Right ventricle myocardium inferior (tissue), 1 donor: ENCODE data around the gene NR1H2. TPM values are rescaled to one million over a fixed set of nuclear protein-coding genes. Genes with fewer than 3 reads are reported as not detected.

Source experiments
- ATAC-seq: fragments of 200-7000 bp; cut with Tn5 transposase; one replicate; pipeline ENCODE4 v1.9.1; 2020; ENCODE audit warnings: mild to moderate bottlenecking, moderate library complexity
- DNase-seq: peaks from one replicate; pipeline ENCODE4 v3.0.0; 2021; ENCODE audit errors: missing footprints
- intact Hi-C: fragments of 100-400 bp; cut with DNase I; formaldehyde crosslinking; loops from one replicate; pipeline ENCODE4 v1.11.0; 2022
- total RNA-seq: library from RNA; stranded (reverse); fragmentation: NEBNext Ultra II Directional; extraction: Animal tissue kit (Norgen Biotek cat#: 25700); gene quantifications from one replicate; pipeline ENCODE4 v1.2.1, GENCODE V29; 2021
- donor health status: DM: no; HTN: yes; CAD: no; lungs with severe emphysema.

Gene NR1H2
- total RNA-seq, 1 donor from 2014 or later: 69.5 TPM

DNA sequence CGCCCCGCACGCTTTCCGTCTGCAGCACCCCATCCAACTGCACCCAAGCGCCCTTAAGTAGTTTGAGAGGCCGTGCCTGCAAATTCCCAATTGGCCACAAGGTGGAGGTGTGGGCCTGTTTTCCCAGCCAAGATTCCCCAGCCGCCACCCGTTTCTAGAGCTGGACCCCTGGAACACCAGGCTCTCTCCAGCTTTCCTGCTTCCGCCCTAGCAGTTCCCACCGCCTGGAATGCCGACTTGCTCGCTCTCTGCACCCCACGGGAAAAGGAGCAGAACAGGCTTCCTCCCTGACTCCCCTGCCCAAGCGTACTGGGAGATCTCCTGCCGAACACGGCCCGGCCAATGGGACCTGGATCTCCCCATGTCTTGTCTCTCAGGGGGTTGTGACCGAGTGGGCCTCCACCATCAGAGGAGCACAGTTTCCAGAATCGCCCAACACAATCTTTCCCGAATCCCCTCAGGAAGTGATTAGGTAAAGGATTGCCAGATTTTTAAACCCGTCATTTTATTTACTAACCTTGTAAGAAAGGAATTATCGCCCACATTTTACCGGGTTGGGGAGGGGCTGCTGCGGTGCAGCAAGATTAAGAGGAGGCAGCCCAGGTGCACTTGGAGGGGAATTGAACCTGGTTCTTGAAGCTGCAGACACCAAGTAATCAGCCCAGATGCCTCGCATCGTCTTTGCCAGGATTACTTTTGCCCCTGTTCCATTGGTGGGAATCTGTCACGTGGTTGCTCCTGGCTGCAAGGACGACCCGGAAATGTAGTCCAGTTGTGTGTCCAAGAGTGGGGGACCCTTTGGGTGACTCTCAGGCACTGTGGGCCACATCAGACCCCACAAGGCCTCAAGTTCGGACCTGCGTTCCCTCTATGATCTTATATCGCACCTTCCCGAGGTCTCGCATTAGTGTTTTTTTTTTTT lies 7.3 kb upstream of the NR1H2 start:
- DNase-seq: peak; percentile 92
- peak; percentile 95 for ATAC-seq
- intact Hi-C loops: loop anchor here (1.0 to 10.0 kb wide), 3 partner anchors 46 to 556 kb away; no protein-coding TSS in a partner anchor

- ATAC-seq: no peak
Observed at GRCh38 chr19:50371914-50372475, 4.3 kb upstream of the NR1H2 start.

GRCh38 chr19:50377051-50377461 lies 799 bp downstream of the NR1H2 start:
- no peak for DNase-seq
- peak; percentile 3 for ATAC-seq
- intact Hi-C loops: loop anchor here (5.0 kb wide), 1 partner anchor 55 kb away; the partner anchor contains the start of gene MYBPC2

More at GRCh38 chr19:50371914-50372475, 4.3 kb upstream of the NR1H2 start:
- intact Hi-C loops: no loop called here
- no peak for DNase-seq

DNA sequence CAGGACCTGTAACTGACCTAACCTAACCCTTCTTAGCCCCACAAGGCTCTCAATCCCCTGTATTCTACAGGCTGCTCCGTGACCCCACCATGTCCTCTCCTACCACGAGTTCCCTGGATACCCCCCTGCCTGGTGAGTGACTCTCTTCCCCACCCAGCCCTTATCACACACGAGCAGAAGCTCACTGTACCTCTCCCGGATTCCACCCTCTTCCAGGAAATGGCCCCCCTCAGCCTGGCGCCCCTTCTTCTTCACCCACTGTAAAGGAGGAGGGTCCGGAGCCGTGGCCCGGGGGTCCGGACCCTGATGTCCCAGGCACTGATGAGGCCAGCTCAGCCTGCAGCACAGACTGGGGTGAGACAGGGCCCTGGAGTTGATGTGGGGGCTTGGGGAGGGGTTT lies 1.3 kb downstream of the NR1H2 start:
- DNase-seq (no peak), ATAC-seq (no peak)
- intact Hi-C loops: loop anchor here (5.0 kb wide), 1 partner anchor 55 kb away; the partner anchor contains the start of gene MYBPC2

DNA sequence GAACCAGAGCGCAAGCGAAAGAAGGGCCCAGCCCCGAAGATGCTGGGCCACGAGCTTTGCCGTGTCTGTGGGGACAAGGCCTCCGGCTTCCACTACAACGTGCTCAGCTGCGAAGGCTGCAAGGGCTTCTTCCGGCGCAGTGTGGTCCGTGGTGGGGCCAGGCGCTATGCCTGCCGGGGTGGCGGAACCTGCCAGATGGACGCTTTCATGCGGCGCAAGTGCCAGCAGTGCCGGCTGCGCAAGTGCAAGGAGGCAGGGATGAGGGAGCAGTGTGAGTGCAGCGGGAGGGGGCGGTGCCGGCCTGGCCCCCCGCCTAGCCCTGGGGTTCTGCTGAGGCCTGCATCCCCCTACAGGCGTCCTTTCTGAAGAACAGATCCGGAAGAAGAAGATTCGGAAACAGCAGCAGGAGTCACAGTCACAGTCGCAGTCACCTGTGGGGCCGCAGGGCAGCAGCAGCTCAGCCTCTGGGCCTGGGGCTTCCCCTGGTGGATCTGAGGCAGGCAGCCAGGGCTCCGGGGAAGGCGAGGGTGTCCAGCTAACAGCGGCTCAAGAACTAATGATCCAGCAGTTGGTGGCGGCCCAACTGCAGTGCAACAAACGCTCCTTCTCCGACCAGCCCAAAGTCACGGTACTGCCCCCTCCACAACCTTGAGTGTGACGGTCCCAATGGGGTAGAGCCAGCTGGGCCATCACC lies 2.1 kb downstream of the NR1H2 start:
- no peak for DNase-seq
- ATAC-seq: no peak
- intact Hi-C loops: loop anchor here (5.0 kb wide), 1 partner anchor 54 kb away; the partner anchor contains the start of gene MYBPC2

DNA sequence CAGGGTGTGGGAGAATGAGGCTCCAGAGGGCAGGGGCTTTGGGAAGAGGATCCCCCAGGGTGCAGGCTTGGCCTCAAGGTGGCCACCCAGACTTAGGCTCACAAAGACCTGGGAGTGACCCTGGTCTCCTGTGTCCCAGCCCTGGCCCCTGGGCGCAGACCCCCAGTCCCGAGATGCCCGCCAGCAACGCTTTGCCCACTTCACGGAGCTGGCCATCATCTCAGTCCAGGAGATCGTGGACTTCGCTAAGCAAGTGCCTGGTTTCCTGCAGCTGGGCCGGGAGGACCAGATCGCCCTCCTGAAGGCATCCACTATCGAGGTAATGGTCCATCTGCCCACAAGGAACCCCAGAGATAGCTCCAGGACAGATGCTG lies 2.6 kb downstream of the NR1H2 start:
- ATAC-seq (no peak), DNase-seq (no peak)
- intact Hi-C loops: loop anchor here (5.0 kb wide), 1 partner anchor 53 kb away; the partner anchor contains the start of gene MYBPC2

- intact Hi-C loops: loop anchor here (5.0 kb wide), 2 partner anchors 53 to 423 kb away; partner anchors contain the start of gene MYBPC2
- DNase-seq (no peak), ATAC-seq (no peak)
Observed at GRCh38 chr19:50379602-50380001, 3.3 kb downstream of the NR1H2 start.

- DNase-seq (no peak), ATAC-seq (no peak)
- intact Hi-C loops: loop anchor here (5.0 kb wide), 1 partner anchor 422 kb away; no protein-coding TSS in a partner anchor
Observed at GRCh38 chr19:50380137-50380536, 3.9 kb downstream of the NR1H2 start.

GRCh38 chr19:50380751-50381151 lies 4.5 kb downstream of the NR1H2 start:
- intact Hi-C loops: loop anchor here (5.0 kb wide), 1 partner anchor 422 kb away; no protein-coding TSS in a partner anchor
- DNase-seq (no peak), ATAC-seq (no peak)

DNA sequence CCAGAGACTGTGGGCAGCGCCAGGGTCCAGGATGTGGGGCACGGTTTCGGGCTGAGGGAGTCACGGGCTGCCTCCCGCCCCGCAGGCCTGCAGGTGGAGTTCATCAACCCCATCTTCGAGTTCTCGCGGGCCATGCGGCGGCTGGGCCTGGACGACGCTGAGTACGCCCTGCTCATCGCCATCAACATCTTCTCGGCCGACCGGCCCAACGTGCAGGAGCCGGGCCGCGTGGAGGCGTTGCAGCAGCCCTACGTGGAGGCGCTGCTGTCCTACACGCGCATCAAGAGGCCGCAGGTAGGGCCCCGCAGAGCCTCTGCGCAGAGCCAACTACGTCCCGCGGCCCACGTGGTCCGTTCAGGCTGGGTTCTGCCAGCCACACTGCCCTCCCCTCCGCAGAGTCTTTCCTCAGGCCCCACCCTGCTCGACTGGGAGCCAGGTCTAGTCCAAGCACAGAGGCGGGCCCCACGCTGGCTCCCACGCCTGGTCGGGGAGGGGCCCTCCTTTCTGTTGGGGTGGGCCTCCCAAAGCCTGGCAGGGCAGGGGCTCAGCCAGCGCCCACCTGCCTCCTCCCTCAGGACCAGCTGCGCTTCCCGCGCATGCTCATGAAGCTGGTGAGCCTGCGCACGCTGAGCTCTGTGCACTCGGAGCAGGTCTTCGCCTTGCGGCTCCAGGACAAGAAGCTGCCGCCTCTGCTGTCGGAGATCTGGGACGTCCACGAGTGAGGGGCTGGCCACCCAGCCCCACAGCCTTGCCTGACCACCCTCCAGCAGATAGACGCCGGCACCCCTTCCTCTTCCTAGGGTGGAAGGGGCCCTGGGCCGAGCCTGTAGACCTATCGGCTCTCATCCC lies 5.8 kb downstream of the NR1H2 start:
- ATAC-seq (no peak), DNase-seq (no peak)
- intact Hi-C loops: loop anchor here (5.0 kb wide), 1 partner anchor 420 kb away; no protein-coding TSS in a partner anchor

GRCh38 chr19:50383001-50383851 lies 7.0 kb downstream of the NR1H2 start:
- DNase-seq: no peak
- intact Hi-C loops: loop anchor here (5.0 kb wide), 1 partner anchor 419 kb away; no protein-coding TSS in a partner anchor
- ATAC-seq: no peak

- DNase-seq (peak; percentile 100), ATAC-seq (peak; percentile 97)
- intact Hi-C loops: loop anchor here (5.0 kb wide), 1 partner anchor 418 kb away; no protein-coding TSS in a partner anchor
Observed at GRCh38 chr19:50383852-50384684, 7.8 kb downstream of the NR1H2 start, which contains the start of gene POLD1. Gene POLD1, plus strand, starts transcription at chr19:50384347. Its CDS starts 14,505 bp downstream, at chr19:50398852.

GRCh38 chr19:50384685-50385535 lies 8.7 kb downstream of the NR1H2 start:
- ATAC-seq (no peak), DNase-seq (no peak)
- intact Hi-C loops: loop anchor here (5.0 kb wide), 1 partner anchor 417 kb away; no protein-coding TSS in a partner anchor

DNA sequence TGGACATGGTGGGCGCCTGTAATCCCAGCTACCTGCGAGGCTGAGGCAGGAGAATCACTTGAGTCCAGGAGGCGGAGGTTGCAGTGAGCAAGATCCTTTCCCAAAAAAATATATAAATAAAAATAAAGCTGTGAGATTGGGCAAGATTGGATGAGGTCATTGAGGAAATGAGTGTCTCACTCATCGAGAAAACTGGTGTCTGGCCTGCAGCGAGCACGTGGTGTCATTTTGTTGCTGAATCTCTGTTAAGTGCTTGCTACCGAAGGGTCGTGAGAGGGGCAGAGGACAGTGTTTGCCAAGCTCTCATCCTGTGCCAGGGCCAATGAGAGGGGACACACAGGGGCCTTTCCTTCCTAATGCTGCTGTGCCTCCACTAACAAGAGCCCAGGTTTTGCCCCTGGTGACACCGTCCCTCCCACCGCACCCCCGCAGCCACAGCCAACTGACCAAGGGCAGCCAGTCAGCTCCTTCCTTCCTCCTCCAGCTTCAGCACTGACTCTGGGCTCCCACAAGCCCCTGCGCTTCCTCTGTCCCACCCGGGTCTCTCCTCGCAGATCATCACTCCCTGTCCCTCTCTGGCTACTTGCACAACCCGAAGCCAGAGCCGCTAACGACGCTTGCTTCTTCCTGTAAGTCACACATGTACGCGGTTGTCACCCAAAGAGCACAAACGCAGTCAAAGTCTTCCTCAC lies 11.1 kb downstream of the NR1H2 start:
- DNase-seq: peak; percentile 75
- intact Hi-C loops: no loop called here
- no peak for ATAC-seq

DNA sequence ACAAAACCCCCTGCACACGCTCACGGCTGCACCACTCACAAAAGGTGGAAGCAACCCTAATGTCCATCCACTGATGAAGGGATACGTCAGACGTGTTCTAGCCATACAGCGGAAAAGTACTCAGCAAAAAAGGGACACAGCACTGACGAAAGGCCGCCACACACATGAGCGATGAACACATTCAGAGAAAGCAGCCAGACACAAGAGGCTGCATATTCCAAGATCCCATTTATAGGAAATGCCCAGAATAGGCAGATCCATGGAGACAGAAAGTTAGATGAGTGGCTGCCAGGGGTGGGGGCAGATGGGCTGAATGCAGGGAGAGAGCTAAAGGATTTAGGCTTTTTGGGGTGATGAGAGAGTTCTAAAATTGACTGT lies 11.6 kb downstream of the NR1H2 start:
- DNase-seq (no peak), ATAC-seq (no peak)
- intact Hi-C loops: no loop called here
